K562 (cell line): ENCODE results near the gene FHIT. TPM values are rescaled to one million over a fixed set of nuclear protein-coding genes. Genes with fewer than 3 reads are reported as not detected.

Source experiments
- BCL6 ChIP-seq: fragments of 250-450 bp; sonication (Bioruptor Pico); IDR thresholded peaks from 2 replicates; pipeline ENCODE4 v1.4.0; 2020
- BHLHE40 ChIP-seq: IDR thresholded peaks from 2 replicates; pipeline ENCODE4 v1.6.1; 2011; ENCODE audit warnings: low read length, improper control_type of control experiment
- CBX1 ChIP-seq: sonication (generic); IDR thresholded peaks from 2 replicates; pipeline ENCODE4 v1.6.1; 2016; ENCODE audit warnings: antibody characterized with exemption, low read depth, mild to moderate bottlenecking
- CBX3 ChIP-seq, 2 experiments: IDR thresholded peaks; 1 replicate in 1 of 2; 2 replicates in 1 of 2; pipeline ENCODE4 v1.6.1; 2012; ENCODE audit warnings: inconsistent platforms in 2 of 2, low read length in 2 of 2, borderline replicate concordance in 1 of 2, control low read depth in 1 of 2
- CC2D1A ChIP-seq: fragments of 450-650 bp; IDR thresholded peaks from 2 replicates; pipeline ENCODE4 v1.6.1; 2017; ENCODE audit warnings: mild to moderate bottlenecking
- EZH2 ChIP-seq: IDR thresholded peaks from 2 replicates; pipeline ENCODE4 v1.6.1; 2012; ENCODE audit warnings: low read depth, mild to moderate bottlenecking, inconsistent platforms, low read length, borderline replicate concordance
- GATAD2B ChIP-seq: fragments of 450-650 bp; IDR thresholded peaks from 2 replicates; pipeline ENCODE4 v1.6.1; 2017; ENCODE audit warnings: mild to moderate bottlenecking, borderline replicate concordance
- KLF16 ChIP-seq: IDR thresholded peaks from 2 replicates; pipeline ENCODE4 v1.6.1; 2016; ENCODE audit warnings: antibody characterized with exemption
- MLLT1 ChIP-seq, 2 experiments: fragments of 450-650 bp; IDR thresholded peaks; 2 replicates each; pipeline ENCODE4 v1.6.1; 2016
- MTA2 ChIP-seq: fragments of 450-650 bp; IDR thresholded peaks from 2 replicates; pipeline ENCODE4 v1.6.1; 2016; ENCODE audit warnings: low read depth
- NFATC3 ChIP-seq: fragments of 450-650 bp; IDR thresholded peaks from 2 replicates; pipeline ENCODE4 v1.6.1; 2017; ENCODE audit warnings: mild to moderate bottlenecking
- PRMT5 ChIP-seq: sonication (generic); formaldehyde crosslinking; IDR thresholded peaks from 2 replicates; pipeline ENCODE4 v1.5.0; 2020; ENCODE audit warnings: missing genetic modification reagents
- PYGO2 ChIP-seq: fragments of 450-650 bp; IDR thresholded peaks from 2 replicates; pipeline ENCODE4 v1.6.1; 2016; ENCODE audit warnings: mild to moderate bottlenecking, missing genetic modification characterization, moderate library complexity, missing compliant biosample characterization
- SNIP1 ChIP-seq: fragments of 450-650 bp; IDR thresholded peaks from 2 replicates; pipeline ENCODE4 v1.7.1; 2017; ENCODE audit warnings: low read depth, mild to moderate bottlenecking
- TOE1 ChIP-seq, 2 experiments: fragments of 450-650 bp in 1 of 2; sonication (generic) in 1 of 2; formaldehyde crosslinking in 1 of 2; IDR thresholded peaks; 2 replicates each; pipeline versions ENCODE4 v1.7.1 to v1.8.0; 2016 to 2022; ENCODE audit warnings: borderline replicate concordance in 2 of 2, mild to moderate bottlenecking in 2 of 2, antibody characterized with exemption in 1 of 2, inconsistent platforms in 1 of 2, low read depth in 1 of 2, missing genetic modification reagents in 1 of 2, moderate library complexity in 1 of 2
- TRIM24 ChIP-seq, 2 experiments: fragments of 450-650 bp; IDR thresholded peaks; 2 replicates each; pipeline ENCODE4 v1.6.1; 2016
- ZNF324 ChIP-seq: fragments of 250-450 bp; sonication (Bioruptor Pico); IDR thresholded peaks from 2 replicates; pipeline ENCODE4 v1.4.0; 2020; ENCODE audit warnings: mild to moderate bottlenecking
- ZNF584 ChIP-seq: fragments of 200-800 bp; sonication (Bioruptor generic); IDR thresholded peaks from 2 replicates; pipeline ENCODE4 v1.6.1; 2016; ENCODE audit warnings: low read depth, mild to moderate bottlenecking, missing genetic modification characterization, missing compliant biosample characterization
- ZNF668 ChIP-seq: fragments of 250-450 bp; sonication (Bioruptor Pico); IDR thresholded peaks from 2 replicates; pipeline ENCODE4 v1.8.0; 2022; ENCODE audit warnings: mild to moderate bottlenecking, inconsistent platforms
- ZSCAN32 ChIP-seq: fragments of 450-650 bp; formaldehyde crosslinking; IDR thresholded peaks from 2 replicates; pipeline ENCODE4 v1.4.0; 2020; ENCODE audit warnings: mild to moderate bottlenecking, moderate library complexity
- polyA plus RNA-seq, 8 experiments: library from polyadenylated mRNA; depleted of rRNA in 4 of 8; stranded (reverse) in 5 of 8; unstranded in 3 of 8; fragments of >200 nt; fragmentation: Nextera tagmentation in 2 of 8; fragmentation: Illumina TruSeq in 1 of 8; extraction: Ambion mirVana in 2 of 8; extraction: Trizol in 1 of 8; gene quantifications; 2 replicates each; pipeline versions ENCODE4 v1.2.1 to v1.2.3, GENCODE V29; 2011 to 2014; ENCODE audit warnings: inconsistent platforms in 1 of 8, missing spikeins in 1 of 8
- total RNA-seq, 7 experiments: library from RNA; depleted of rRNA in 6 of 7; stranded (reverse); fragments of >200 nt in 6 of 7; fragmentation: Illumina TruSeq in 2 of 7; extraction: Trizol in 2 of 7; gene quantifications; 2 replicates each; pipeline versions ENCODE4 v1.2.1 to v1.2.3, GENCODE V29; 2011 to 2021; ENCODE audit warnings: low replicate concordance in 1 of 7
- TF ChIP-seq, protein P1 (sequence below): fragments of 250-450 bp; sonication (Bioruptor Pico); IDR thresholded peaks from 2 replicates; pipeline ENCODE4 v1.9.0; 2021; ENCODE audit warnings: mild to moderate bottlenecking, inconsistent platforms
- TF ChIP-seq, protein P2 (sequence below): IDR thresholded peaks from 2 replicates; pipeline ENCODE4 v1.6.1; 2011; ENCODE audit warnings: borderline replicate concordance, low read depth, mild to moderate bottlenecking, moderate library complexity, low read length; ENCODE audit not compliant: insufficient read depth, poor library complexity, severe bottlenecking

Gene FHIT
- total and polyA plus RNA-seq, 9 of the 15 experiments (the other 6 are each of a cell fraction or from before 2014, with no cell fraction given): 1.7 to 9.1 (median 4.3) TPM

DNA sequence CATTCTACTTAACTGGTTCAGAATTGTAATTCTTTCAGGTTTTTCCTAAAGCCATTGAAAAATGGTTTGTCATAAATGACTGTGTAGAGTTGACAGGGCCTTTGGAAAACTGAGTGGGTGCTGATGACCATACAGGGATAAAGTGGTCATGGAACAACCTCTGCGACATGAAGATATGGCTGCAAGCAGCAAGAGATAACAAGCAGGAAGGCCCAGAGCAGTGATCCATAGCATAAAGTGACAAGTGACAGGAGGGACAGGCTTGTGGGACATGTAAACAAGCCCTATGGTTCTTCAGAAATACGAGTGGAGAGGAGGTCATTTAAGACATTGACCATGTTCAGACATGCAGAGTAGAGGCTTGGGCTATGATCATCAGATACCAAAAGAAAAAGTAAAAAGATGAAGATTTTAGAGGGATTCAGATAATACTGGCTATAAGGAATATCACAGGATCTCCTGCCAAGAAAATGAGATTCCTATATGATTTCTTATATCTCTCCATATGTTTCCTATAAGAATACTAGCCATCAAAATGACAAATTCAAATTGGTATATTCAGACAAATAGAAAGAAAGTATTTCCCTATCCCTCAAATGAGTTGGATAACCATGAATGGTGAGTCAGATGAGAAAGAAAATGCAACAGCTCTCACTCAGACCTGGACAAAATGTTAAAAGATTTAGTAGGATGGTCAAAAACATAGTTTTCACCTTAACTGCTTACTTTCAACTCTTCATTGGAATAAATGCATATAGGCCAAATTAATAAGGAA, 1373.8 kb downstream of the FHIT start (continued):
- TF ChIP-seq, protein P1, sequence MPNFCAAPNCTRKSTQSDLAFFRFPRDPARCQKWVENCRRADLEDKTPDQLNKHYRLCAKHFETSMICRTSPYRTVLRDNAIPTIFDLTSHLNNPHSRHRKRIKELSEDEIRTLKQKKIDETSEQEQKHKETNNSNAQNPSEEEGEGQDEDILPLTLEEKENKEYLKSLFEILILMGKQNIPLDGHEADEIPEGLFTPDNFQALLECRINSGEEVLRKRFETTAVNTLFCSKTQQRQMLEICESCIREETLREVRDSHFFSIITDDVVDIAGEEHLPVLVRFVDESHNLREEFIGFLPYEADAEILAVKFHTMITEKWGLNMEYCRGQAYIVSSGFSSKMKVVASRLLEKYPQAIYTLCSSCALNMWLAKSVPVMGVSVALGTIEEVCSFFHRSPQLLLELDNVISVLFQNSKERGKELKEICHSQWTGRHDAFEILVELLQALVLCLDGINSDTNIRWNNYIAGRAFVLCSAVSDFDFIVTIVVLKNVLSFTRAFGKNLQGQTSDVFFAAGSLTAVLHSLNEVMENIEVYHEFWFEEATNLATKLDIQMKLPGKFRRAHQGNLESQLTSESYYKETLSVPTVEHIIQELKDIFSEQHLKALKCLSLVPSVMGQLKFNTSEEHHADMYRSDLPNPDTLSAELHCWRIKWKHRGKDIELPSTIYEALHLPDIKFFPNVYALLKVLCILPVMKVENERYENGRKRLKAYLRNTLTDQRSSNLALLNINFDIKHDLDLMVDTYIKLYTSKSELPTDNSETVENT (CRISPR knock-in tag): no peak
- no peak for TF ChIP-seq BHLHE40
- TF ChIP-seq GATAD2B: 0 out of 2 replicates have a peak, but pooled peaks have one; percentile 34
- TF ChIP-seq MLLT1 (IDR thresholded peaks at IDR 0.05): no peak
- TF ChIP-seq TRIM24 (IDR thresholded peaks at IDR 0.05): peak; percentile 64; a peak in 2 of 4 replicates
- no peak for TF ChIP-seq ZSCAN32 (CRISPR knock-in tag)
- TF ChIP-seq PYGO2 (tag): no peak
- no peak for TF ChIP-seq CBX3 (IDR thresholded peaks at IDR 0.05; ENCODE audit: borderline replicate concordance in 1 of 2, low read length in 2 of 2)
- peak; percentile 77 for TF ChIP-seq MTA2
- TF ChIP-seq SNIP1: no peak
- TF ChIP-seq BCL6: no peak
- TF ChIP-seq TOE1 (IDR thresholded peaks at IDR 0.05; ENCODE audit: borderline replicate concordance): no peak
- no peak for TF ChIP-seq TOE1 (CRISPR knock-in tag; IDR thresholded peaks at IDR 0.05; ENCODE audit: borderline replicate concordance, low read depth)
- no peak for TF ChIP-seq ZNF324
- TF ChIP-seq, protein P2, sequence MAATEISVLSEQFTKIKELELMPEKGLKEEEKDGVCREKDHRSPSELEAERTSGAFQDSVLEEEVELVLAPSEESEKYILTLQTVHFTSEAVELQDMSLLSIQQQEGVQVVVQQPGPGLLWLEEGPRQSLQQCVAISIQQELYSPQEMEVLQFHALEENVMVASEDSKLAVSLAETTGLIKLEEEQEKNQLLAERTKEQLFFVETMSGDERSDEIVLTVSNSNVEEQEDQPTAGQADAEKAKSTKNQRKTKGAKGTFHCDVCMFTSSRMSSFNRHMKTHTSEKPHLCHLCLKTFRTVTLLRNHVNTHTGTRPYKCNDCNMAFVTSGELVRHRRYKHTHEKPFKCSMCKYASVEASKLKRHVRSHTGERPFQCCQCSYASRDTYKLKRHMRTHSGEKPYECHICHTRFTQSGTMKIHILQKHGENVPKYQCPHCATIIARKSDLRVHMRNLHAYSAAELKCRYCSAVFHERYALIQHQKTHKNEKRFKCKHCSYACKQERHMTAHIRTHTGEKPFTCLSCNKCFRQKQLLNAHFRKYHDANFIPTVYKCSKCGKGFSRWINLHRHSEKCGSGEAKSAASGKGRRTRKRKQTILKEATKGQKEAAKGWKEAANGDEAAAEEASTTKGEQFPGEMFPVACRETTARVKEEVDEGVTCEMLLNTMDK: no peak
- no peak for TF ChIP-seq ZNF584
- TF ChIP-seq CC2D1A: peak; percentile 40; the same call in 1 of the 2 replicates
- no peak for TF ChIP-seq CBX1
- no peak for TF ChIP-seq EZH2
- TF ChIP-seq KLF16: peak; percentile 64
- no peak for TF ChIP-seq ZNF668 (CRISPR knock-in tag)
- TF ChIP-seq NFATC3: no peak
- TF ChIP-seq PRMT5 (CRISPR knock-in tag): no peak
